Type B pancreatic cell (in vitro differentiated cells): ENCODE measurements around the gene USH2A. TPM values are rescaled to one million over a fixed set of nuclear protein-coding genes. Genes with fewer than 3 reads are reported as not detected.

ENCODE experiments used
- DNase-seq: peaks from one replicate; pipeline ENCODE4 v3.0.0; 2021; ENCODE audit warnings: mixed read lengths; ENCODE audit not compliant: unreplicated experiment; ENCODE audit errors: extremely low spot score
- H3K27ac Mint-ChIP-seq: 2 replicates; pipeline ENCODE4 v1.8.0; 2021; ENCODE audit warnings: mild to moderate bottlenecking, mixed read lengths
- H3K27me3 Mint-ChIP-seq: 2 replicates; pipeline ENCODE4 v1.8.0; 2021; ENCODE audit warnings: mixed read lengths
- H3K36me3 Mint-ChIP-seq: 2 replicates; pipeline ENCODE4 v1.8.0; 2021; ENCODE audit warnings: mixed read lengths
- H3K4me1 Mint-ChIP-seq: one replicate; pipeline ENCODE4 v1.8.0; 2021; ENCODE audit warnings: mixed read lengths; ENCODE audit not compliant: unreplicated experiment
- H3K4me3 Mint-ChIP-seq: 2 replicates; pipeline ENCODE4 v1.8.0; 2021; ENCODE audit warnings: mild to moderate bottlenecking, mixed read lengths
- H3K9me3 Mint-ChIP-seq: 2 replicates; pipeline ENCODE4 v1.8.0; 2021; ENCODE audit warnings: mixed read lengths
- CTCF ChIP-seq: fragments of 200-600 bp; sonication (generic); conservative IDR thresholded peaks from 2 replicates; pipeline ENCODE4 v1.5.0; 2021; ENCODE audit warnings: antibody characterized with exemption, mild to moderate bottlenecking
- total RNA-seq: library from RNA; stranded (reverse); gene quantifications from 2 replicates; pipeline ENCODE4 v1.2.1, GENCODE V29; 2021; ENCODE audit warnings: low replicate concordance

USH2A gene
- total RNA-seq, 1 donor from 2014 or later = 0.22 TPM

- DNase-seq = no peak
- Mint-ChIP-seq H3K9me3 (no peaks in the 10 kb centered on the region), H3K27me3 (no peaks in the 10 kb centered on the region), H3K4me3 (no peak overlapping the region), H3K27ac (no peak overlapping the region), H3K4me1 (no peaks in the 10 kb centered on the region), H3K36me3 (no peaks in the 10 kb centered on the region)
- no peak for TF ChIP-seq CTCF
Measured at GRCh38 chr1:216258856-216259255, 164.4 kb downstream of the USH2A start.

- no peak for DNase-seq
- no peak for TF ChIP-seq CTCF
- H3K4me3 Mint-ChIP-seq = no peak overlapping the region
- no peaks in the 10 kb centered on the region for H3K27me3 Mint-ChIP-seq
- no peaks in the 10 kb centered on the region for H3K4me1 Mint-ChIP-seq
- no peaks in the 10 kb centered on the region for H3K36me3 Mint-ChIP-seq
- no peak overlapping the region for H3K27ac Mint-ChIP-seq
- no peaks in the 10 kb centered on the region for H3K9me3 Mint-ChIP-seq
Measured at GRCh38 chr1:216258386-216258785, 164.9 kb downstream of the USH2A start.

GRCh38 chr1:216250861-216251260 lies 172.4 kb downstream of the USH2A start:
- no peaks in the 10 kb centered on the region for H3K27me3 Mint-ChIP-seq
- no peak for TF ChIP-seq CTCF
- H3K36me3 Mint-ChIP-seq = no peaks in the 10 kb centered on the region
- H3K4me1 Mint-ChIP-seq = no peaks in the 10 kb centered on the region
- no peaks in the 10 kb centered on the region for H3K9me3 Mint-ChIP-seq
- H3K4me3 Mint-ChIP-seq = no peak overlapping the region
- no peak overlapping the region for H3K27ac Mint-ChIP-seq
- no peak for DNase-seq

GRCh38 chr1:216248628-216249027 lies 174.6 kb downstream of the USH2A start:
- Mint-ChIP-seq H3K4me3 (no peak overlapping the region), H3K4me1 (no peaks in the 10 kb centered on the region), H3K27me3 (no peaks in the 10 kb centered on the region), H3K36me3 (no peaks in the 10 kb centered on the region), H3K27ac (no peak overlapping the region), H3K9me3 (no peaks in the 10 kb centered on the region)
- DNase-seq = no peak
- no peak for TF ChIP-seq CTCF

- DNase-seq = no peak
- no peaks in the 10 kb centered on the region for H3K4me1 Mint-ChIP-seq
- no peak overlapping the region for H3K4me3 Mint-ChIP-seq
Measured at GRCh38 chr1:216247937-216248336, 175.3 kb downstream of the USH2A start.

More at GRCh38 chr1:216247937-216248336, 175.3 kb downstream of the USH2A start:
- Mint-ChIP-seq H3K27ac (no peak overlapping the region), H3K36me3 (no peaks in the 10 kb centered on the region), H3K27me3 (no peaks in the 10 kb centered on the region), H3K9me3 (no peaks in the 10 kb centered on the region)
- no peak for TF ChIP-seq CTCF
